Stomach (tissue), 9 donors: ENCODE data around the gene PSMB8. TPM values are rescaled to one million over a fixed set of nuclear protein-coding genes. Genes with fewer than 3 reads are reported as not detected.

ENCODE experiments used
- DNase-seq, 2 donors: peaks; one replicate each; pipeline versions ENCODE4 v3.0.0 to v3.0.0-alpha.2; 2013 to 2019
- H3K27ac ChIP-seq, 5 donors: fragments of 200-600 bp in 4 of 5; sonication (generic) in 4 of 5; one replicate each; pipeline ENCODE4 v1.5.1; 2013 to 2019; ENCODE audit warnings: mild to moderate bottlenecking in 1 of 5, moderate library complexity in 1 of 5
- H3K27me3 ChIP-seq, 3 donors: fragments of 200-600 bp; sonication (generic); one replicate each; pipeline ENCODE4 v1.5.1; 2017 to 2019; ENCODE audit warnings: mixed run types in 1 of 3
- H3K36me3 ChIP-seq, 4 donors: fragments of 200-600 bp; sonication (generic); 1 replicate in 3 of 4; 2 replicates in 1 of 4; pipeline ENCODE4 v1.5.1; 2016 to 2019
- H3K4me1 ChIP-seq, 4 donors: fragments of 200-600 bp; sonication (generic); one replicate each; pipeline ENCODE4 v1.5.1; 2016 to 2019
- H3K4me3 ChIP-seq, 4 donors: fragments of 200-600 bp; sonication (generic) in 3 of 4; one replicate each; pipeline ENCODE4 v1.5.1; 2016 to 2019; ENCODE audit warnings: mild to moderate bottlenecking in 1 of 4
- H3K9me3 ChIP-seq, 4 donors: fragments of 200-600 bp; sonication (generic); one replicate each; pipeline ENCODE4 v1.5.1; 2016 to 2019
- CTCF ChIP-seq, 7 experiments: fragments of 450-650 bp in 4 of 7; fragments of 200-600 bp in 3 of 7; sonication (generic) in 3 of 7; IDR thresholded peaks; one replicate each; pipeline ENCODE4 v1.5.1; 2016 to 2019; ENCODE audit warnings: antibody characterized with exemption in 7 of 7, control low read depth in 2 of 7, mild to moderate bottlenecking in 1 of 7
- EP300 ChIP-seq: sonication (generic); formaldehyde crosslinking; IDR thresholded peaks from one replicate; pipeline ENCODE4 v1.6.1; 2017; ENCODE audit warnings: antibody characterized with exemption
- POLR2A ChIP-seq, 4 donors: fragments of 450-650 bp; IDR thresholded peaks; one replicate each; pipeline ENCODE4 v1.6.1; 2016; ENCODE audit warnings: antibody characterized with exemption in 4 of 4, control low read depth in 2 of 4, mild to moderate bottlenecking in 1 of 4, moderate library complexity in 1 of 4
- POLR2AphosphoS5 ChIP-seq, 3 donors: sonication (generic); formaldehyde crosslinking; IDR thresholded peaks; one replicate each; pipeline ENCODE4 v1.6.1; 2016; ENCODE audit warnings: antibody characterized with exemption in 3 of 3
- WGBS, 5 donors: extraction: QIAGEN DNeasy Blood & Tissue Kit in 3 of 5; methylation state at CpG; one replicate each; pipeline versions ENCODE4 v1.1.5 to v1.1.7; 2013 to 2018; 5-methylcytosine and 5-hydroxymethylcytosine counted together
- intact Hi-C: fragments of 100-400 bp; cut with DNase I; formaldehyde crosslinking; loops from one replicate; pipeline ENCODE4 v1.15.1; 2023; ENCODE audit warnings: low total_unique reads
- polyA plus RNA-seq, 3 donors: library from polyadenylated mRNA; stranded (reverse); fragments of 200-250 nt; gene quantifications; one replicate each; pipeline ENCODE4 v1.2.3, GENCODE V29; 2013
- total RNA-seq, 5 donors: library from RNA; depleted of rRNA; stranded (reverse); fragments of >200 nt; gene quantifications; one replicate each; pipeline versions ENCODE4 v1.1.0 to v1.2.3, GENCODE V29; 2014 to 2016
- donor health status: healthy with polysubstance abuse.
- donor health status: Bipolar disorder and iron deficiency.
- donor health status: healthy.

The PSMB8 gene
- total and polyA plus RNA-seq, 8 donors = 2.7 to 177 (median 25.4) TPM

- Histone ChIP-seq H3K27me3 (no peaks in the 10 kb centered on the region), H3K4me1 (peaks cover 0 to 7% (median 0%) of the 10 kb centered on the region in 4 donors), H3K36me3 (peaks cover 30 to 73% (median 66%) of the 10 kb centered on the region in 4 donors), H3K4me3 (no peak overlapping the region), H3K9me3 (no peaks in the 10 kb centered on the region), H3K27ac (no peak overlapping the region)
- WGBS, 5 donors = 94 to 98% (median 96%) methylated on average over 5 of the region's 5 CpGs
- intact Hi-C loops = no loop called here
- no peak for DNase-seq
- no peak for TF ChIP-seq CTCF (IDR thresholded peaks at IDR 0.05)
- TF ChIP-seq POLR2AphosphoS5 (IDR thresholded peaks at IDR 0.05) = no peak
- TF ChIP-seq EP300 = no peak
- TF ChIP-seq POLR2A (IDR thresholded peaks at IDR 0.05) = no peak
These were observed 13.8 kb downstream of the PSMB8 start for GRCh38 chr6:32830017-32830416.

GRCh38 chr6:32829495-32829894, 14.4 kb downstream of the PSMB8 start:
- no peak for TF ChIP-seq CTCF (IDR thresholded peaks at IDR 0.05)
- no peak for TF ChIP-seq EP300
- TF ChIP-seq POLR2A (IDR thresholded peaks at IDR 0.05) = no peak
- TF ChIP-seq POLR2AphosphoS5 (IDR thresholded peaks at IDR 0.05) = no peak
- WGBS, 5 donors = 70 to 78% (median 72%) methylated on average over 7 of the region's 7 CpGs
- Histone ChIP-seq H3K27me3 (no peaks in the 10 kb centered on the region), H3K36me3 (peaks cover 25 to 68% (median 61%) of the 10 kb centered on the region in 4 donors), H3K4me3 (no peak overlapping the region), H3K9me3 (no peaks in the 10 kb centered on the region), H3K4me1 (peaks cover 0 to 7% (median 0%) of the 10 kb centered on the region in 4 donors), H3K27ac (no peak overlapping the region)
- intact Hi-C loops = no loop called here
- DNase-seq = no peak

- H3K4me3 ChIP-seq = no peak overlapping the region
- no peak overlapping the region for H3K27ac ChIP-seq
- H3K9me3 ChIP-seq = no peaks in the 10 kb centered on the region
- H3K4me1 ChIP-seq = peaks cover 0 to 7% (median 0%) of the 10 kb centered on the region in 4 donors
- 44 to 59% (median 47%) methylated on average over 3 of the region's 3 CpGs for WGBS, 5 donors
- TF ChIP-seq EP300 = no peak
- TF ChIP-seq POLR2A (IDR thresholded peaks at IDR 0.05) = no peak
- TF ChIP-seq POLR2AphosphoS5 (IDR thresholded peaks at IDR 0.05) = no peak
- TF ChIP-seq CTCF (IDR thresholded peaks at IDR 0.05) = no peak
- peaks cover 25 to 48% (median 43%) of the 10 kb centered on the region in 4 donors for H3K36me3 ChIP-seq
- no peaks in the 10 kb centered on the region for H3K27me3 ChIP-seq
- intact Hi-C loops = no loop called here
- no peak for DNase-seq
These were observed 16.8 kb downstream of the PSMB8 start for GRCh38 chr6:32827025-32827424.

- TF ChIP-seq CTCF (IDR thresholded peaks at IDR 0.05) = peak in 4 of 7 experiments; percentile 7 to 32 (median 23)
- TF ChIP-seq POLR2AphosphoS5 (IDR thresholded peaks at IDR 0.05) = no peak
- no peak for TF ChIP-seq POLR2A (IDR thresholded peaks at IDR 0.05)
- 47 to 64% (median 52%) methylated on average over 2 of the region's 2 CpGs for WGBS, 5 donors
- Histone ChIP-seq H3K27ac (peak overlapping the region in 1 of 5 donors; percentile 9), H3K4me3 (no peak overlapping the region), H3K36me3 (peaks cover 18 to 38% (median 33%) of the 10 kb centered on the region in 4 donors), H3K4me1 (peaks cover 0 to 7% (median 0%) of the 10 kb centered on the region in 4 donors), H3K27me3 (no peaks in the 10 kb centered on the region), H3K9me3 (no peaks in the 10 kb centered on the region)
- peak in 1 of 2 donors; percentile 45 for DNase-seq
- intact Hi-C loops = no loop called here
These were observed 17.9 kb downstream of the PSMB8 start for GRCh38 chr6:32825966-32826365.
